HG02973 (cell line): ENCODE measurements around the gene PCYT1B.

Source experiments
- ATAC-seq: cut with Tn5 transposase; IDR thresholded peaks from one replicate; pipeline ENCODE4 v1.9.1; 2021; ENCODE audit warnings: moderate library complexity; ENCODE audit not compliant: unreplicated experiment

PCYT1B gene

GRCh38 chrX:24536551-24536950, 110.6 kb downstream of the PCYT1B start:
- no peak for ATAC-seq

GRCh38 chrX:24528605-24529004, 118.5 kb downstream of the PCYT1B start:
- no peak for ATAC-seq

GRCh38 chrX:24526616-24527015, 120.5 kb downstream of the PCYT1B start:
- ATAC-seq = no peak

GRCh38 chrX:24525455-24525854, 121.7 kb downstream of the PCYT1B start:
- ATAC-seq = no peak

- no peak for ATAC-seq
These were observed 126.7 kb downstream of the PCYT1B start for GRCh38 chrX:24520472-24520871.

GRCh38 chrX:24515447-24515846, 131.7 kb downstream of the PCYT1B start:
- ATAC-seq = no peak

- ATAC-seq = peak; percentile 98
These were observed 133.7 kb downstream of the PCYT1B start for GRCh38 chrX:24513416-24513815.

- no peak for ATAC-seq
These were observed 138.8 kb downstream of the PCYT1B start for GRCh38 chrX:24508375-24508774.
